ENCODE results near the gene DLG2. TPM values are rescaled to one million over a fixed set of nuclear protein-coding genes. Genes with fewer than 3 reads are reported as not detected.

DLG2 gene
- total RNA-seq, 1 experiment from 2014 or later, result 17.5 TPM

DNA sequence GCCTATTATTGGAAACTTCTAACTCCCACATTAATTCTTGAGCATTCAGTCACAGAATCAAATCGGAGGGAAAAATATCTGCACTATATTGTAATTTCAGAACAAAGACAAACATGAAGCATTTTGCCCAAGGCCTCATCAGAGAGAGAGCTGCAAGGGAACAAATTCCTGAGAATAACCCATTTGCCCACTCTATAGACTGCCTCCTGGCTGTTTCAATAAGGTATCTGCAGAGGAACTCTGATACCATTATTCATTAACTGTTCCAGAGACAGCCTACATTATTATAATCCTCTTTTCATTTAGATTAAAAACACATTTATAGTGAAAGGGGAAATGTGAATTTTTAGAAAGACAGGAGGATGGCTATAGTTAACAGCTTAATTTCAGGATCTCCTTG lies 663.9 kb downstream of the DLG2 start (continued):
- no peak for TF ChIP-seq FOXK1 (CRISPR knock-in tag; IDR thresholded peaks at IDR 0.05)
- TF ChIP-seq SMAD3 (CRISPR knock-in tag; IDR thresholded peaks at IDR 0.05; ENCODE audit: borderline replicate concordance), result no peak
- no peak for TF ChIP-seq SOX15 (CRISPR knock-in tag; IDR thresholded peaks at IDR 0.05)
- no peak for TF ChIP-seq SMAD4 (CRISPR knock-in tag; IDR thresholded peaks at IDR 0.05)
- TF ChIP-seq GTF2I (CRISPR knock-in tag; conservative IDR thresholded peaks at IDR 0.05), result no peak
- no peak for TF ChIP-seq RORB (CRISPR knock-in tag; IDR thresholded peaks at IDR 0.05)
- TF ChIP-seq ZNF263 (CRISPR knock-in tag; IDR thresholded peaks at IDR 0.05; ENCODE audit: low read depth), result no peak
- no peak for TF ChIP-seq MXD4 (CRISPR knock-in tag; IDR thresholded peaks at IDR 0.05; ENCODE audit: borderline replicate concordance)
- TF ChIP-seq NR1H2 (CRISPR knock-in tag; IDR thresholded peaks at IDR 0.05), result no peak

GRCh38 chr11:84962018-84962417 lies 665.1 kb downstream of the DLG2 start:
- CTCF ChIA-PET, result interaction anchor here (1.0 to 1.2 kb wide), 3 partner anchors 38 to 205 kb away, joined by 3 to 11 read pairs (median 3); no protein-coding TSS in a partner anchor
- no peak overlapping the region for H3K4me3 Mint-ChIP-seq
- no peak for DNase-seq (ENCODE audit: low spot score)
- no peak for TF ChIP-seq SMAD4 (CRISPR knock-in tag; IDR thresholded peaks at IDR 0.05)
- TF ChIP-seq, protein P1, sequence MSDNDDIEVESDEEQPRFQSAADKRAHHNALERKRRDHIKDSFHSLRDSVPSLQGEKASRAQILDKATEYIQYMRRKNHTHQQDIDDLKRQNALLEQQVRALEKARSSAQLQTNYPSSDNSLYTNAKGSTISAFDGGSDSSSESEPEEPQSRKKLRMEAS (CRISPR knock-in tag; IDR thresholded peaks at IDR 0.05), result no peak
- TF ChIP-seq CDX4 (CRISPR knock-in tag; IDR thresholded peaks at IDR 0.05; ENCODE audit: borderline replicate concordance), result no peak
- TF ChIP-seq SMAD3 (CRISPR knock-in tag; IDR thresholded peaks at IDR 0.05; ENCODE audit: borderline replicate concordance), result no peak
- no peak for TF ChIP-seq GTF2I (CRISPR knock-in tag; conservative IDR thresholded peaks at IDR 0.05)
- TF ChIP-seq JUN (CRISPR knock-in tag; IDR thresholded peaks at IDR 0.05), result no peak
- TF ChIP-seq PREB (CRISPR knock-in tag; IDR thresholded peaks at IDR 0.05; ENCODE audit: borderline replicate concordance), result no peak
- TF ChIP-seq CREM (CRISPR knock-in tag; IDR thresholded peaks at IDR 0.05), result no peak
- no peak for TF ChIP-seq CBFB (CRISPR knock-in tag; IDR thresholded peaks at IDR 0.05; ENCODE audit: low read depth)
- no peak for TF ChIP-seq ZNF671 (CRISPR knock-in tag; IDR thresholded peaks at IDR 0.05)
- no peak for TF ChIP-seq NFE2L1 (CRISPR knock-in tag; IDR thresholded peaks at IDR 0.05)
- no peak for TF ChIP-seq IRF2 (CRISPR knock-in tag; IDR thresholded peaks at IDR 0.05; ENCODE audit: borderline replicate concordance, low read depth)
- no peak for TF ChIP-seq ZNF416 (CRISPR knock-in tag; IDR thresholded peaks at IDR 0.05)
- H3K9me3 Mint-ChIP-seq, result no peaks in the 10 kb centered on the region
- POLR2A ChIA-PET, result no interaction called here
- no peaks in the 10 kb centered on the region for H3K27me3 Mint-ChIP-seq (ENCODE audit: low read depth)
- ATAC-seq, result no peak
- H3K36me3 Mint-ChIP-seq, result no peaks in the 10 kb centered on the region
- no peak overlapping the region for H3K27ac Mint-ChIP-seq
- peaks cover 17% of the 10 kb centered on the region for H3K4me1 Mint-ChIP-seq

- POLR2A ChIA-PET, result no interaction called here
- ATAC-seq (no peak), DNase-seq (ENCODE audit: low spot score) (no peak)
- Mint-ChIP-seq H3K4me3 (no peak overlapping the region), H3K27ac (no peak overlapping the region), H3K4me1 (peaks cover 3% of the 10 kb centered on the region; the same call in 1 of the 2 replicates), H3K27me3 (ENCODE audit: low read depth) (no peaks in the 10 kb centered on the region), H3K36me3 (no peaks in the 10 kb centered on the region), H3K9me3 (no peaks in the 10 kb centered on the region)
- CTCF ChIA-PET, result no interaction called here
- no peak for TF ChIP-seq AFF4 (CRISPR knock-in tag; IDR thresholded peaks at IDR 0.05; ENCODE audit: borderline replicate concordance)
These were observed 668.8 kb downstream of the DLG2 start for GRCh38 chr11:84958295-84958694.

Data from WTC11 (cell line).